ENCODE data around the gene ZIC1. TPM values are rescaled to one million over a fixed set of nuclear protein-coding genes. Genes with fewer than 3 reads are reported as not detected.

Gene ZIC1
- polyA plus RNA-seq, 6 donors from 2014 or later = not detected

DNA sequence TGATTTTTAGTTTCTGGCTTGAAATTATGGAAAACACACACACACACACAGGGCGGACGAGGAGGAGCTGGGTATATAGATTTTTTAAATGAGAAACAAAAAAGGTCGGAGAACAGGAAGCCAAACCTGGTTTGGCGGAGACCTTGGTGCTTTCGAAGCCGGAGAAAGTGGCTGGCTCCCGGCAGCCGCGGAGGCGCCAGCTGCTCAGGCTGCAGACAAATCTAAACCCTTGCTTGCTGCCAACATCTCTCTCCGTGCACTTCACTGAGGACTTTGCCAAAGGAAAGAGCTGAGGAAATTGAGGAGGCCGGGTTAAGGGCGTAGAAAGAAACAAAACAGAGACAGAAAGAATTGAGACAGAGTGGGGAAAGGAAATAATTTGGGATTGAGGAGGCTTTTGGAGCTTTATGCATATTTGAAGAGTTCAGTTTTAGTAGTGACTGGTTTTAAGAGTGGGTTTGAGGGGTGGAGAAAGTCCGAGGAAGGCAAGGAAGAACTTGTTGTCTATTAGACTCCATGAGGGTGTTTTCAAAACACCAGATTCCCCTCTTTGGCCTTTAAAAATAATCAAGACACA, 2.2 kb downstream of the ZIC1 start:
- no peak for ATAC-seq (ENCODE audit: low read depth in 2 of 2)
- Mint-ChIP-seq H3K36me3 (peaks cover 4 to 35% of the 10 kb centered on the region in 2 donors), H3K27me3 (peaks cover 54 to 78% (median 76%) of the 10 kb centered on the region in 3 donors), H3K4me1 (peaks cover 9 to 37% (median 29%) of the 10 kb centered on the region in 3 donors), H3K4me3 (peak overlapping the region; percentile 32 to 88 (median 72)), H3K9me3 (peaks cover 3 to 48% (median 26%) of the 10 kb centered on the region in 7 donors), H3K27ac (peak overlapping the region in 3 of 6 donors; percentile 78 to 83 (median 81))
- DNase-seq = no peak

DNA sequence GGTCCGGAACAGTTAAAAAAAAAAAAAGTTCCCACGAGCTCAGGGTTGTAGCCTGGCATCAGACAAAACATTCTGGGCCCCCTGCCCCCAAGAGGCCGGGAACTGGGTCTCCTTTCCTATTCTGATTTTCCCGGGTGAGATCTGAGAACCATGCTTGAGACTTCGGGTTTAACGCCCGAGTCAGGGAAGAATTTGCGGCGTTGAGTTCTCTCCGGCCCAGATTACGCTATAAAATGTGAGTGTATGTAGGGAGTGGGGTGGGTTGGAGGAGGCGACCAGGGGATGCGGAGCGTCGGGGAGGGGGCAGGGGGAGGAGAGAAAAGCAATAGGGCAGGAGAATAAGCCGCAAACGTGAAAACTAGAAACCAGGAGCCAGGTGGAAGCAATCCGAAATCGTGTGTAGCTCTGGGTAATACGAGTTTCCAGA, 2.7 kb downstream of the ZIC1 start:
- H3K27me3 Mint-ChIP-seq = peaks cover 52 to 76% (median 72%) of the 10 kb centered on the region in 3 donors
- peaks cover 3 to 48% (median 26%) of the 10 kb centered on the region in 7 donors for H3K9me3 Mint-ChIP-seq
- peak overlapping the region in 4 of 8 donors; percentile 32 to 88 (median 76) for H3K4me3 Mint-ChIP-seq
- ATAC-seq (ENCODE audit: low read depth in 2 of 2) (no peak), DNase-seq (no peak)
- peak overlapping the region in 2 of 6 donors; percentile 64 to 81 for H3K27ac Mint-ChIP-seq
- peaks cover 4 to 35% of the 10 kb centered on the region in 2 donors for H3K36me3 Mint-ChIP-seq
- H3K4me1 Mint-ChIP-seq = peaks cover 9 to 37% (median 29%) of the 10 kb centered on the region in 3 donors

DNA sequence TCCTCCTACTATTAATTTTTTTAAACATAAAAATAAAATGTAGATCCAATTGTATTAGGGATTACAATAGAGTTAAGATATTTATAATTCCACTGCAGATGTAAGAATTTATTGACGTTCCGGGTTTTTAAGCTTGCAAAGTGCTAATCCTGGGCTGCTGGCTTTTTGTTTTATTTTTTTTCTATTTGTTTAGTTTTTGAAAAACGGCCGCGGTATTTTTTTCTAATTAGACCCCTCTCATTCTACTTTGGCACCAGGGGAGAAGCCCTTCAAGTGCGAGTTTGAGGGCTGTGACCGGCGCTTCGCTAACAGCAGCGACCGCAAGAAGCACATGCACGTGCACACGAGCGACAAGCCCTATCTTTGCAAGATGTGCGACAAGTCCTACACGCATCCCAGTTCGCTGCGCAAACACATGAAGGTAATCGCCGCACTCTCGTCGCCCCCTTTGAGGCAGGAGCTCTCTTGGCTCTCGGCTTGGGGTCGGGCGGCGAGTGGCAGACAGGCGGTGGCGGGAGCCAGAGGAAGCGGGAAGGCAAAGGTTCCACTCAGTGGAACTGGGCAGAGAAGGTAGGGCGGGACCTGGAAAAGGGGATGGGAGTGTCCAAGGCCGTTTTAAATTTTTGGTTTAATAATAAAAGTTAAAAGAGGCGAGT, 3.2 kb downstream of the ZIC1 start:
- no peak for ATAC-seq (ENCODE audit: low read depth in 2 of 2)
- Mint-ChIP-seq H3K36me3 (peaks cover 4 to 35% of the 10 kb centered on the region in 2 donors), H3K27ac (peak overlapping the region in 2 of 6 donors; percentile 23 to 74), H3K9me3 (peaks cover 3 to 48% (median 26%) of the 10 kb centered on the region in 7 donors), H3K4me1 (peaks cover 9 to 37% (median 29%) of the 10 kb centered on the region in 3 donors), H3K27me3 (peaks cover 53 to 77% (median 72%) of the 10 kb centered on the region in 3 donors), H3K4me3 (peak overlapping the region in 6 of 8 donors; percentile 60 to 88 (median 72))
- no peak for DNase-seq

DNA sequence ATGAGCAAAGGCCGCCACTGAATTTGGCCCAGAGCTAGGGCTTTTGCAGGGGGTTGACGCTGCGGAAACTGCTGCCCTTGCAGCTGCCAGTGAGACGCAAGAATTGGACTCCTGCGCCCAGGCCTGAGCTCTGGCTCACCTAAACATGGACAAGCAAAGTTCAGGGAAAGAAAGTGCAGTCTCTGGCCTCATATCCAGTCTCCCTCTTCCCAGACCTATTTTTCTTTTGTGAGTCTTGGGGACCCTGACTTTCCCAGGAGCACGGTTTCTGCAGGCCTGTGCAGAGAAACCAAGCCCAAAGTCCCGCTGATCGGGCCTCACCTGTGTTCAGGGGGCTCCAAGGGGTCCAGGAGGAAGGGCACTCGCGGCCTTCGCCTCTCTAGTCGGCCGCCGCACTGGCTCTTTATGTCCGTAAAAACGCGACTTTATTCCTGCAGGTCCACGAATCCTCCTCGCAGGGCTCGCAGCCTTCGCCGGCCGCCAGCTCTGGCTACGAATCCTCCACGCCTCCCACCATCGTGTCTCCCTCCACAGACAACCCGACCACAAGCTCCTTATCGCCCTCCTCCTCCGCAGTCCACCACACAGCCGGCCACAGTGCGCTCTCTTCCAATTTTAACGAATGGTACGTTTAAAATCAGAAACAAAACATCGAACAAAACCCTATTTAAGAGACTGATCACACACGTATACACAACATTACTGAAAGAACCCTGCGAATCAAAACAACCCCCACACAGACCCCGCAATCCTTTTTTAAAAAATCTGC, 3.9 kb downstream of the ZIC1 start:
- Mint-ChIP-seq H3K4me3 (peak overlapping the region; percentile 66 to 87 (median 82)), H3K9me3 (peaks cover 3 to 48% (median 19%) of the 10 kb centered on the region in 7 donors), H3K36me3 (peaks cover 0 to 31% of the 10 kb centered on the region in 2 donors), H3K27me3 (peaks cover 54 to 77% (median 72%) of the 10 kb centered on the region in 3 donors), H3K4me1 (peaks cover 9 to 37% (median 27%) of the 10 kb centered on the region in 3 donors), H3K27ac (peak overlapping the region in 5 of 6 donors; percentile 36 to 96 (median 72))
- DNase-seq (no peak), ATAC-seq (ENCODE audit: low read depth in 2 of 2) (no peak)

DNA sequence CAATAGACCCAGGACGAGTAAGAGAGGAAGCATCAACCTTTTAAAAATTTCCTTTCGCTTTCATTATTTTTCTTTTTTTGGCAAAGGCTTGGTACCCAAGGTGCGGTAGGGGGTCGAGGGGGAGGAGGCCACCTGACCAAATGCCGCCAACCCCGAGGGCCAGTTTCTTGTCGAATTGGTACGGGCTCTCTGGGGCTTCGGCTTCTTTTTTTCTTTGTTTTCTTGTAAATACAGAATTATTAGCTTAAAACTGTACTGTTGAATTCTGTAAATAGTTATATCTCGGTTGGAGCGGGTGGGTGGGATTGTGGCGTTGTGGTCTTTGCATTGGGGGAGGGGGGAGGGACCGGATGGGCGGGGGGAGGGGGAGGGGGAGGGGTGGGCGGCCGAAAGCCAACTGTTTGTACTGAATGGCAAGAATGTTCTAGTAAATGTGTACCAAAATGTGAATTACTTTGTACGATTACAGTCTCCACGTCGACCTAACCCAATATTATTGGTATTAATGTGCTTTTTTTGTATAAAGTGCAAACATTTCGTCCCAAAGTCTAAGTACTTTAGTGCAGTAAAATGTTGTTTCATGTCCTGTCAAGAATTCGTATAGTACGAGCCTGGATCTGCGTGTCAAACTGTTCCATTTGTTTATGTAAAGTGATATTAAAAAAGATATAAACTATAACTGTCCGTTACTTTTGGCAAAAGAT, 4.7 kb downstream of the ZIC1 start:
- Mint-ChIP-seq H3K9me3 (peaks cover 3 to 47% (median 19%) of the 10 kb centered on the region in 7 donors), H3K4me3 (peak overlapping the region; percentile 66 to 87 (median 82)), H3K36me3 (peaks cover 0 to 24% of the 10 kb centered on the region in 2 donors), H3K27me3 (peaks cover 56 to 77% (median 72%) of the 10 kb centered on the region in 3 donors), H3K4me1 (peaks cover 9 to 31% (median 24%) of the 10 kb centered on the region in 3 donors), H3K27ac (peak overlapping the region in 5 of 6 donors; percentile 36 to 96 (median 73))
- ATAC-seq (ENCODE audit: low read depth in 2 of 2) = no peak
- no peak for DNase-seq

DNA sequence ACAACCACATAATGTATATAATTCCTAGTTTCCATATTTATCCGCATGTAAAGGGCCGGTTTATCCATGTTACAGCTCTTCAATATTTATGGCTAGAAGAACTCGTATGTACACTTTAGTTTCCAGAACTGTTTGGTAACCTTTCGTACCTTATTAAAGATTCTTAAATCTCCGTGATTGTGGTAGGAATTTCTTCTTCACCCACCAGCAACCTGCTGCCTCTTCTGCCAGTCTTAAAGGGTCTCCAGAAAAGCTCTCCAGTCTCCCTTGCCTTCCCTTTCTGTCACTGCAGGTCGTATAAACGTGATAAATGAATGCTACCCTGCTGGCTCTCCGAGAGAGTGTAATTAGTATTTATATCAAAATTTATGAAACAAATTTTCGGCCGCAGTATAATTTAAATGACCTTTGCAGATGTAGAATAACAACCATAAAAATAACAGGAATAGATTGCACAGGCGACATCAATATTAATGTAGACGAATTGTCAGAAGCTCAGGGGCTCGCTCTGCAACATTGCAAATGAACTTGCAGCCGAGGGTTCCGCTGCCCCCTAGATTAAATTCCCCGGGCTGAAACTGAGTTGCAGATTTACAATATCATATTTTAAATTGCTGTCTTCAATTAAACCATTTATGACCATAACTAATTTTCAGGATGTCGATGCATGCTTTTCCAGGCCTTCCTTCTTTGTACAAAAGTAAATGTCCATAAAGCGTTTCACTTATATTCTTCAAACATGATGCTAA, 5.4 kb downstream of the ZIC1 start:
- no peak for DNase-seq
- H3K4me1 Mint-ChIP-seq = peaks cover 10 to 27% (median 26%) of the 10 kb centered on the region in 3 donors
- ATAC-seq (ENCODE audit: low read depth in 2 of 2) = no peak
- H3K36me3 Mint-ChIP-seq = peaks cover 0 to 23% of the 10 kb centered on the region in 2 donors
- H3K27me3 Mint-ChIP-seq = peaks cover 59 to 77% (median 72%) of the 10 kb centered on the region in 3 donors
- peaks cover 3 to 40% (median 13%) of the 10 kb centered on the region in 7 donors for H3K9me3 Mint-ChIP-seq
- peak overlapping the region in 2 of 8 donors; percentile 12 to 44 for H3K4me3 Mint-ChIP-seq
- H3K27ac Mint-ChIP-seq = peak overlapping the region in 1 of 6 donors; percentile 28

DNA sequence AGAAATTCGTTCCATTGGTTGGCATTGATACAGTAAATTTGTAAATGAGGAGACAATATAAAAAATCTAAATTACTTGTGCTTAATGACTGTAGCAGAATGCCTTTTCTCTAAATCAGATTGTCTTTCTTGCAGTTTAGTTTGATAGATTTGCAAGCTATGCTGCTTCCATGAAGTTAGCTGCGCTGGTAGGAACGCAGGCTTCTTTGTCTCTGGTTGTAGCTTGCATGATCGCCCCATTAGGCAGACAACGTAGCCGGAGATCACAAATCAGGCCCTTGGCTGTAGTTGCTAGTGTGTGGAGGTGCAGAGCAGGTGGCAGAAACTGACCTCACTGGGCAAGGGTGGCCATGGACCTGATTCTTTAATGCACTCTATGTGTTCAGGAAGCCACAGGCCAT, 6.1 kb downstream of the ZIC1 start:
- Mint-ChIP-seq H3K4me1 (peaks cover 13 to 30% (median 27%) of the 10 kb centered on the region in 3 donors), H3K27me3 (peaks cover 66 to 82% (median 76%) of the 10 kb centered on the region in 3 donors), H3K36me3 (peaks cover 0 to 28% of the 10 kb centered on the region in 2 donors), H3K9me3 (peaks cover 3 to 44% (median 16%) of the 10 kb centered on the region in 7 donors), H3K4me3 (no peak overlapping the region), H3K27ac (no peak overlapping the region)
- ATAC-seq (ENCODE audit: low read depth in 2 of 2) (no peak), DNase-seq (no peak)

DNA sequence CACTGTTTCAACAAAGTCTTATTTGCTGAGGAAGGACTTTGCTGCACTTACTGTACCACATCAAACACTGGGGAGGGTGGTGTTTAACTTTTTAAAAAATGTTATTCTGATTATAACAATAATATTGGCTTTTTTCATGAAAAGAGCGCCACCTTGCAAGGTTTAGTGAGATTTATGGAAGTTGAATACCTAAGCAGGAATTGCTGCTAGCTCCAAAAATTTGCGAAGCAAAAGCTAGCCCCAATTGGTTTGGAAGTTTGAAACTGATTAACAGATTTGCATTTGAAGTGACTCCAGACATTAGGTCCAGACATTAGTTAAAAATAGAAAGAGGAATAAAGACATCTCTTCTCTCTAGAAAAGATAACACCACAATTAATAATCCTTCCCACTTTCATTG, 6.7 kb downstream of the ZIC1 start:
- Mint-ChIP-seq H3K4me1 (peaks cover 10 to 28% (median 26%) of the 10 kb centered on the region in 3 donors), H3K36me3 (peaks cover 0 to 26% of the 10 kb centered on the region in 2 donors), H3K9me3 (peaks cover 3 to 44% (median 16%) of the 10 kb centered on the region in 7 donors), H3K27me3 (peaks cover 69 to 84% (median 78%) of the 10 kb centered on the region in 3 donors), H3K4me3 (no peak overlapping the region), H3K27ac (peak overlapping the region in 1 of 6 donors; percentile 60)
- DNase-seq (no peak), ATAC-seq (ENCODE audit: low read depth in 2 of 2) (no peak)

DNA sequence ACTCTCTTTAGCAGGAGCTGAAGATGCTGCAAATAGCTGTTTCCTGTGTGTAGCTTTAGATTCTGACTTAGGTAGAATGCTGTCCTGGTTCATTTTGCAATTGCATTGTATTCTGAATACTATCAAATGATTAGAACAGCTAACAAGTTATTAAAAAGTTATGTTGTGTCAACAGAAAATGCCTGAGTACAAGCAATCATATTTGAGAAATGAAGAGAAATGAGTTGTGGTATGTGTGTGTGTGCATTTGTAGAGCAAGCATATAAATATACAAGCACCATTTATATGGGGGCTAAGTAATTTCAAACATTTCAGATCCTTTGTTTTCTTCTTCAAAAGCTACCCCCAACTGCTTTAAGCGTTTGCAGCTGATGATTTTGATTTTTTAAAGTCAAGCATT, 7.8 kb downstream of the ZIC1 start:
- ATAC-seq (ENCODE audit: low read depth in 2 of 2) (no peak), DNase-seq (no peak)
- no peak overlapping the region for H3K27ac Mint-ChIP-seq
- no peak overlapping the region for H3K4me3 Mint-ChIP-seq
- peaks cover 0 to 17% of the 10 kb centered on the region in 2 donors for H3K36me3 Mint-ChIP-seq
- peaks cover 62 to 80% (median 71%) of the 10 kb centered on the region in 3 donors for H3K27me3 Mint-ChIP-seq
- H3K4me1 Mint-ChIP-seq = peaks cover 8 to 19% (median 15%) of the 10 kb centered on the region in 3 donors
- H3K9me3 Mint-ChIP-seq = peaks cover 0 to 39% (median 12%) of the 10 kb centered on the region in 7 donors

DNA sequence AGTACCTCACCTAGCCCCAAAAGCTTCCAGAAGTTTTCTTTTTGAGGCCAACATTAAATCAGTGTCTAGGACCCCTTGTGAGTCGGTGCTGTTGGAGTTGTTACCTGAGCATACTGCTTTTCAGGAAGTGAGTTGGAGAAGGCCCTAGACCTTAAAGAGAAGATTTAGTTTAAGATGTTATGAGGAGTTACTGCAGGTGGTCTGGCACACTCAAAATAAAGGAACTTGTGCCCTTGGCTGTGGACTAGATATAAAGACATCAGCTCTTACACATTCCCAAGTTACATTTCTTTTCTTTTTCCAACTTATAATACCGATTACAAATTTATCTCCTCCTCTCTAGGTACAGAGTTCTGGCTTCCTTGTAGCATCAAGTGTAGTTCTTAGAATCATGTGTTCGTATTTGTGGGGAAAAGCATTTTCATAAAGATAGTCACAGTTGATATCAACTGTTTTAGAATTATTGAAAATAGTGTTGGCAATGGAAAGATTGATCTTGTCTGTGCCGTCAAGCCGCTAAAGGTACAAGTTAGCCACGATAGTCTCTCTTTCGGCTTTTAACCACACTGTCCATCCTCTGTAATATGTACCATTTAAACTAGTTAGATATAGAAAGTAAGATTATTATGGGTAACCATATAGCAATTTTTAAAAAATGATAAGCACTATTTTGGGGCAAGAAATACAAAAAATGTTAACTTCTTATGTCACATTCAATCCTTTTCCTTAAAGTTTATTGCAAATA, 8.6 kb downstream of the ZIC1 start:
- Mint-ChIP-seq H3K27ac (no peak overlapping the region), H3K4me3 (no peak overlapping the region), H3K9me3 (peaks cover 0 to 47% (median 16%) of the 10 kb centered on the region in 7 donors), H3K4me1 (peaks cover 8 to 15% (median 10%) of the 10 kb centered on the region in 3 donors), H3K27me3 (peaks cover 70 to 82% (median 73%) of the 10 kb centered on the region in 3 donors), H3K36me3 (peaks cover 3 to 17% of the 10 kb centered on the region in 2 donors)
- no peak for ATAC-seq (ENCODE audit: low read depth in 2 of 2)
- no peak for DNase-seq

DNA sequence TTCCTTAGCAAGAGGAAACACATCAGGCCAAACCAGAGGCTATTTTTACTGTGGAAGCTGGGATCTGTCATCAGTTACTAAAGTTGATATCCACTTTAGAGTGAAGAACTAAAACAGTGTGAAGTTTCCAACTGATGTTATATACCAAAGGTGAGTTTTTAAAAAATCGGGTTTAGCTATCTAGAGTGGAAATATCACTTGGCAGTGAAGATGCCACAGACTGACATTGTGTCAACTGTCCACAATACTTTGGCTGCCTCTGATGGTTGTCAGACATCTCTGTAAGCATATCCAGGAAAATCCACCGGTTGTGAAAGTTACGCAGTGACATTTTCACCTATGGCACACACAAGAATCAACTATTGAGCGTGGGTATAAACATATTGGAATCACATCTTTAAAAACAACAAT, 9.2 kb downstream of the ZIC1 start:
- ATAC-seq (ENCODE audit: low read depth in 2 of 2) (no peak), DNase-seq (no peak)
- Mint-ChIP-seq H3K27me3 (peaks cover 67 to 83% (median 71%) of the 10 kb centered on the region in 3 donors), H3K4me1 (peaks cover 4 to 10% (median 5%) of the 10 kb centered on the region in 3 donors), H3K27ac (no peak overlapping the region), H3K36me3 (peaks cover 3 to 11% of the 10 kb centered on the region in 2 donors), H3K9me3 (peaks cover 0 to 48% (median 20%) of the 10 kb centered on the region in 7 donors), H3K4me3 (no peak overlapping the region)

Measured in naive B cell (primary cell).